Astrocyte of the hippocampus (primary cell): Measurements from ENCODE around the gene MROH2B.
A peak's percentile ranks its signal among the peaks of the same experiment; 100 is the strongest.

Source experiments
- DNase-seq: peaks from one replicate; pipeline ENCODE4 v3.0.0; 2011; ENCODE audit warnings: low read depth, low spot score

The MROH2B gene

DNA sequence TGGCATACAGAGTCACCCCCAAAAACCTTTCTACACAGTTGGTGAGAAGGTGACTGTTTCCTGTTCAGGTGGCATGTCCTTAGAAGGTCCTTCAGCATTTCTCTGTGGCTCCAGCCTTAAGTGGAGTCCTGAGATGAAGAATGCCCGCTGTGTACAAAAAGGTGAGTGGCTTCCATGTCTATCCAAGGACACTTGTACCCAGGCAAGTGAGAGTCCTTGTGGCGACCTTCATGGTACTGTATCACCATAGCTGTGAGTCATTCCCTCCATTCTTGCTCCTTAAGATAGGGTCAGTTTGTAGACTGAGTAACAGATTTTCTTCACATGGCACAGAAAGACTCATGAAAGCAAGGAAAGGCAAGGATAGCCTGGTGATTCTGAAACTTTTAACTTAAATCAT, 98.7 kb downstream of the MROH2B start:
- no peak for DNase-seq

DNA sequence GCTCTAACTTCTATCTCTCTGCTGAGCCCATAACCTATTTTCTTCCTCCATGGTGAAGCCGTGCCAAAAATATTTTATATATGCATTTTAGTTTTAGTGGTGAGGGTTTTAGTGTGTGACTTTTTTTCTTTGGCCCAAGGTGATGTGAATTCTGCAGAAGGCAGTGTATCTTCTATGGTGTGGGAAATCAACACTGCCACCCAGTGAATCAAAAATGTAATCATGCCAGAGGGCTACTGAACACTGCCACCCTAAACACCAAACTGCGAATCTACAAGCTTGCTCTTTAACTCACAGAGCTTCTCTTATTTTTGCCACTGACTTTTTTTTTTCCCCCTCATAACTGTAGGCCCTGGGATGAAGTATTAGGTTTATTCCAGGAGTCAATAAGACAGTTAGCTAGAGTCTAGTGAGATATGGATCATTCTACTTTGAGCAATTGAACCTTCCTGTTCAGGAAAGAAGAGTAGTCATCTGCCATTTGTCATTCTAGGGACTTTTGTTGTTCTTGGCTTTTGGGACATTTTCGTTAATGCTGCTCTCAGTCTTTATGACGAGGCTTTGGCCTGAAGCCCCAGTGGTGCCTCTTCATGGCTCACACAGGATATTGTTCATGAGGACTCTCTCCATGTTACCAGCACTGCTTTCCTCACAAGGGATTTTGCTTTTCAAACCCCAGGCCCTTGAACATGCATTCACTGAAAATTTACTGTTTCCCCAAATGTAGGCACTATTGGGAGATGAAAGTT, 108.8 kb downstream of the MROH2B start:
- no peak for DNase-seq

DNA sequence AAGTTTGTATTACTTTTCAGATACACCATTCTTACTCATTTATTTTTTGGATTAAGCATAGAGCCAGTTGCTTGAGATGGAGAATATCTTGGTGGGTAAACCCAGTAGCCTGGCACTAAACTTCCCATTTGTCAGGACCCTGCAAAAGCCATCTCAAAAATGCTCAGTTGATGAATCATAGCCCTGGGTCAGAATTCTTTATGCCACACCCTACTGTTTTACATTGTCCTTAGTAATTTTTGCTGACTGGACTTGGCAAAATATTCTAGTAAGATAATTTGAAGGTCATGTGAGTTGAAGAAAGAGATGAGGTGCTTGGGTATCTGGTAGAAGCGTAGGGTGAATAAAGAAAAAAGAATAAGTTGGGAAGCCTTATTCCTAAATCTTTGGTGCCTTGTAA, 111.1 kb downstream of the MROH2B start:
- no peak for DNase-seq

DNA sequence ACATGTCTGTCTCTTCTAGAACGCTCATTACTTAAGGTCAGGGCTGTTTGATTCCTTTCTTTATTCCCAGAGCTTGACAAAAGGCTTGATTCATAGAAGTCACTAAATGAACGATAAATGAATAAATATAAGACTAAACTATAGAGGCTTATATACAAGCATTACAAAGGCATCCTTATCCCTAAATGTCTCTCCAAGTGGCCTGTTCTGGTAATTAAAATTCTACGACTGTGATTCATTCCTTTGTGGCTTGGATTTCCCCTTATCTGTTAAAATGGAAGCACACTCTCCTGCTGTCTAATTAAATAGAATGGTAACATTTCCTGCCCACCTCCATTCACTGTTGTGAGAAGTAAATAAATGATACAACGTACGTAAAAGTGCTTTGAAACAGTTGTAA, 112.3 kb downstream of the MROH2B start:
- DNase-seq, result peak; percentile 4

DNA sequence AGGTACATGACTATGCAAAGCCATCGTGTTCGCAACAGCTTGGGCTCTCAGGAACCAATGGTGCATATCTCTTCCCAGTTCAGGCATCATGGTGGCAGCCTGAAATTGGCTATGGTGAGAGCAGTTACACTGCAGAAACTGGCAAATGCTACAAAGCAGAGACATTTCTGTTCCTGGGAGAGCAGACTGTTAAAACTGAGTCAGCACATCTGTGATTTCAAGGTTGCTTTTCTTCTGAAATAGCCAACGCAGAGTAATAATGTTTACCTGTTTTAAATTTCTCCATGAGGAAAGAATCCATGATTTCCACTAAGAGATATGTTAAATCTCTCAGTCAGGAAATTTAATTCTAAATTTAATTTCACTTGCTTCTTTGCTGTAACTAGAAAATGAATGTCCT, 114.1 kb downstream of the MROH2B start:
- no peak for DNase-seq

DNA sequence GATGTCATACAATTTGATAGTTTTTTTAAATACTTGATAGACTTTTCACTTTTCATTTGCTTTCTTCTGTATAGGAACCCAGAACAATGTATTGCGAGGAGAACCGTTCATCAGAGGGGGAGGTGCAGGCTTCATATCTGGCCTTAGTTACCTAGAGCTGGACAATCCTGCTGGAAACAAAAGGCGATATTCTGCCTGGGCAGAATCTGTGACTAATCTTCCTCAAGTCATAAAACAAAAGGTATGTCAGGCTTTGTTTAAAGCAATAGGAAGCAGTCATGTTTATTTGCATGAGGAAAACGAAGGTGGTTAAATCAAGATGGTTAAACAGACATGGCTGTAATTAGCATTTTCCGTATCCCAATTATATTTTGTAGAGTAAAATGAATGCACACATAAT, 115.8 kb downstream of the MROH2B start:
- DNase-seq, result no peak
